ENCODE data around the gene CAV2.

GRCh38 chr7:116455499-116455898 is 44.0 kb upstream of the CAV2 start:
- no peak for TF ChIP-seq CTCF (conservative IDR thresholded peaks at IDR 0.05 in 1 of 2, IDR thresholded peaks at IDR 0.05 in 1 of 2; ENCODE audit: extremely low read depth in 1 of 2, insufficient read depth in 1 of 2, low read depth in 1 of 2, low read length in 2 of 2)
- no peak for TF ChIP-seq EZH2 (IDR thresholded peaks at IDR 0.05; ENCODE audit: borderline replicate concordance, low read length)
